GM19468 (cell line): ENCODE measurements around the gene LRP1B.

ENCODE experiments used
- ATAC-seq: cut with Tn5 transposase; IDR thresholded peaks from one replicate; pipeline ENCODE4 v1.9.1; 2021; ENCODE audit warnings: mild to moderate bottlenecking, moderate library complexity, moderate number of reproducible peaks; ENCODE audit not compliant: unreplicated experiment; ENCODE audit errors: extremely low read depth

LRP1B gene

GRCh38 chr2:141967503-141967902 is 163.3 kb downstream of the LRP1B start:
- no peak for ATAC-seq

- ATAC-seq = no peak
Measured at GRCh38 chr2:141959941-141960340, 170.9 kb downstream of the LRP1B start.

GRCh38 chr2:141959016-141959415 is 171.8 kb downstream of the LRP1B start:
- no peak for ATAC-seq

GRCh38 chr2:141957827-141958450 is 172.9 kb downstream of the LRP1B start:
- ATAC-seq = no peak

- ATAC-seq = no peak
Measured at GRCh38 chr2:141957321-141957720, 173.5 kb downstream of the LRP1B start.

- no peak for ATAC-seq
Measured at GRCh38 chr2:141947396-141948114, 183.3 kb downstream of the LRP1B start.

- no peak for ATAC-seq
Measured at GRCh38 chr2:141946016-141946415, 184.8 kb downstream of the LRP1B start.

GRCh38 chr2:141943918-141944317 is 186.9 kb downstream of the LRP1B start:
- no peak for ATAC-seq

- no peak for ATAC-seq
Measured at GRCh38 chr2:141942006-141942789, 188.6 kb downstream of the LRP1B start.

- no peak for ATAC-seq
Measured at GRCh38 chr2:141941210-141941714, 189.6 kb downstream of the LRP1B start.

GRCh38 chr2:141940709-141941108 is 190.1 kb downstream of the LRP1B start:
- no peak for ATAC-seq

GRCh38 chr2:141933226-141933625 is 197.6 kb downstream of the LRP1B start:
- no peak for ATAC-seq

- ATAC-seq = no peak
Measured at GRCh38 chr2:141932261-141932660, 198.6 kb downstream of the LRP1B start.

- ATAC-seq = no peak
Measured at GRCh38 chr2:141931797-141932196, 199.0 kb downstream of the LRP1B start.

GRCh38 chr2:141930803-141931202 is 200.0 kb downstream of the LRP1B start:
- no peak for ATAC-seq

GRCh38 chr2:141929331-141930252 is 201.2 kb downstream of the LRP1B start:
- ATAC-seq = no peak

- ATAC-seq = no peak
Measured at GRCh38 chr2:141928476-141928875, 202.3 kb downstream of the LRP1B start.

- ATAC-seq = no peak
Measured at GRCh38 chr2:141927536-141927935, 203.3 kb downstream of the LRP1B start.

GRCh38 chr2:141925511-141925910 is 205.3 kb downstream of the LRP1B start:
- ATAC-seq = no peak

GRCh38 chr2:141923657-141924056 is 207.2 kb downstream of the LRP1B start:
- no peak for ATAC-seq
